Epithelial cell of esophagus (primary cell): Measurements from ENCODE around the gene TANGO2.

Experiments
- DNase-seq: peaks from one replicate; pipeline ENCODE4 v3.0.0; 2010; ENCODE audit warnings: low read depth
- H3K4me3 ChIP-seq: 2 replicates; pipeline ENCODE4 v1.5.1; 2011; ENCODE audit warnings: mild to moderate bottlenecking, low read length, control low read depth
- CTCF ChIP-seq: IDR thresholded peaks from 2 replicates; pipeline ENCODE4 v1.5.1; 2011; ENCODE audit warnings: low read depth, mild to moderate bottlenecking, low read length, control low read depth, inconsistent platforms; ENCODE audit not compliant: insufficient read depth; ENCODE audit errors: missing control alignments

The TANGO2 gene

GRCh38 chr22:19998232-19998951 lies 22.5 kb upstream of the TANGO2 start:
- no peak for DNase-seq
- no peak overlapping the region for H3K4me3 ChIP-seq
- no peak for TF ChIP-seq CTCF

- TF ChIP-seq CTCF: no peak
- no peak overlapping the region for H3K4me3 ChIP-seq
- DNase-seq: no peak
These were observed 21.7 kb upstream of the TANGO2 start for GRCh38 chr22:19998991-19999820.

- DNase-seq: no peak
- no peak for TF ChIP-seq CTCF
- H3K4me3 ChIP-seq: no peak overlapping the region
These were observed 20.4 kb upstream of the TANGO2 start for GRCh38 chr22:20000246-20001081.

GRCh38 chr22:20001082-20001638 lies 19.8 kb upstream of the TANGO2 start:
- H3K4me3 ChIP-seq: no peak overlapping the region
- no peak for TF ChIP-seq CTCF
- no peak for DNase-seq

GRCh38 chr22:20002128-20002527 lies 18.8 kb upstream of the TANGO2 start:
- H3K4me3 ChIP-seq: no peak overlapping the region
- DNase-seq: no peak
- no peak for TF ChIP-seq CTCF

GRCh38 chr22:20002636-20003035 lies 18.3 kb upstream of the TANGO2 start:
- DNase-seq: no peak
- no peak for TF ChIP-seq CTCF
- H3K4me3 ChIP-seq: no peak overlapping the region
